Naive thymus-derived CD4-positive, alpha-beta T cell (primary cell): ENCODE measurements around the gene CRYBB1. TPM values are rescaled to one million over a fixed set of nuclear protein-coding genes. Genes with fewer than 3 reads are reported as not detected.
A peak's percentile ranks its signal among the peaks of the same experiment; 100 is the strongest.

Source experiments
- ATAC-seq: fragments of 150-1000 bp; cut with Tn5 transposase; 2 replicates; pipeline ENCODE4 v1.10.0; 2021; ENCODE audit warnings: mild to moderate bottlenecking, moderate library complexity
- CTCF ChIA-PET: fragments of 350-600 bp; sonication (Branson Sonifier 250); formaldehyde crosslinking; loops from one replicate; lab custom pipeline; 2021; ENCODE audit warnings: antibody characterized with exemption; lab: Charles Lee
- POLR2A ChIA-PET: fragments of 350-600 bp; sonication (Branson Sonifier 250); formaldehyde crosslinking; loops from one replicate; lab custom pipeline; 2021; ENCODE audit warnings: antibody characterized with exemption, inconsistent platforms; lab: Charles Lee
- DNase-seq, 9 donors: peaks; one replicate each; pipeline versions ENCODE4 v3.0.0 to v3.0.0-alpha.2; 2020 to 2022; ENCODE audit warnings: mixed read lengths in 1 of 9
- H3K27ac ChIP-seq: one replicate; pipeline ENCODE4 v1.7.0; 2013; ENCODE audit warnings: mild to moderate bottlenecking, low read depth, low read length, moderate library complexity
- H3K27me3 ChIP-seq, 2 donors: one replicate each; pipeline ENCODE4 v1.7.0; 2013; ENCODE audit warnings: low read length in 2 of 2, mild to moderate bottlenecking in 2 of 2, moderate library complexity in 2 of 2; ENCODE audit not compliant: control insufficient read depth in 2 of 2, insufficient read depth in 2 of 2
- H3K36me3 ChIP-seq, 3 experiments: 1 replicate in 2 of 3; 2 replicates in 1 of 3; pipeline ENCODE4 v1.7.0; 2013; ENCODE audit warnings: low read length in 3 of 3, mild to moderate bottlenecking in 3 of 3, moderate library complexity in 1 of 3; ENCODE audit not compliant: insufficient read depth in 3 of 3, control insufficient read depth in 2 of 3
- H3K4me1 ChIP-seq, 2 donors: one replicate each; pipeline ENCODE4 v1.7.0; 2013; ENCODE audit warnings: low read length in 2 of 2, mild to moderate bottlenecking in 2 of 2, moderate library complexity in 1 of 2; ENCODE audit not compliant: control insufficient read depth in 2 of 2, insufficient read depth in 2 of 2
- H3K4me3 ChIP-seq: 2 replicates; pipeline ENCODE4 v1.7.0; 2013; ENCODE audit warnings: mild to moderate bottlenecking, low read length
- H3K9me3 ChIP-seq, 3 experiments: 1 replicate in 2 of 3; 2 replicates in 1 of 3; pipeline ENCODE4 v1.7.0; 2013; ENCODE audit warnings: low read length in 3 of 3; ENCODE audit not compliant: control insufficient read depth in 2 of 3
- H3K27ac Mint-ChIP-seq, 9 donors: one replicate each; pipeline ENCODE4 v1.8.0; 2020 to 2022; ENCODE audit warnings: mixed read lengths in 9 of 9, mild to moderate bottlenecking in 8 of 9, moderate library complexity in 5 of 9, inconsistent platforms in 2 of 9
- H3K27me3 Mint-ChIP-seq, 5 donors: one replicate each; pipeline ENCODE4 v1.8.0; 2021 to 2022; ENCODE audit warnings: mixed read lengths in 5 of 5, mild to moderate bottlenecking in 1 of 5
- H3K36me3 Mint-ChIP-seq, 5 donors: one replicate each; pipeline ENCODE4 v1.8.0; 2020 to 2022; ENCODE audit warnings: mixed read lengths in 5 of 5, mild to moderate bottlenecking in 3 of 5, inconsistent platforms in 1 of 5
- H3K4me1 Mint-ChIP-seq, 7 donors: one replicate each; pipeline ENCODE4 v1.8.0; 2020 to 2022; ENCODE audit warnings: mixed read lengths in 7 of 7, mild to moderate bottlenecking in 3 of 7, inconsistent platforms in 1 of 7
- H3K4me3 Mint-ChIP-seq, 10 donors: one replicate each; pipeline ENCODE4 v1.8.0; 2020 to 2022; ENCODE audit warnings: mild to moderate bottlenecking in 10 of 10, mixed read lengths in 10 of 10, moderate library complexity in 6 of 10, inconsistent platforms in 2 of 10
- H3K9me3 Mint-ChIP-seq, 11 donors: one replicate each; pipeline ENCODE4 v1.8.0; 2020 to 2022; ENCODE audit warnings: mixed read lengths in 11 of 11, mild to moderate bottlenecking in 4 of 11, inconsistent platforms in 1 of 11, moderate library complexity in 1 of 11
- intact Hi-C, 2 donors: fragments of 100-400 bp; cut with micrococcal nuclease; formaldehyde crosslinking; loops; one replicate each; pipeline ENCODE4 v1.15.1; 2023
- polyA plus RNA-seq, 2 donors: library from polyadenylated mRNA; unstranded; fragments of 300-500 nt; fragmentation: Illumina TruSeq; gene quantifications; one replicate each; pipeline ENCODE4 v1.2.3, GENCODE V29; 2021
- total RNA-seq, 6 experiments: library from RNA in 5 of 6; stranded (reverse) in 5 of 6; gene quantifications; 1 replicate in 5 of 6; 2 replicates in 1 of 6; pipeline ENCODE4 v1.2.3 and lab custom pipeline; 2021 to 2026

Gene CRYBB1
- total and polyA plus RNA-seq, 7 experiments from 2014 or later = not detected

DNA sequence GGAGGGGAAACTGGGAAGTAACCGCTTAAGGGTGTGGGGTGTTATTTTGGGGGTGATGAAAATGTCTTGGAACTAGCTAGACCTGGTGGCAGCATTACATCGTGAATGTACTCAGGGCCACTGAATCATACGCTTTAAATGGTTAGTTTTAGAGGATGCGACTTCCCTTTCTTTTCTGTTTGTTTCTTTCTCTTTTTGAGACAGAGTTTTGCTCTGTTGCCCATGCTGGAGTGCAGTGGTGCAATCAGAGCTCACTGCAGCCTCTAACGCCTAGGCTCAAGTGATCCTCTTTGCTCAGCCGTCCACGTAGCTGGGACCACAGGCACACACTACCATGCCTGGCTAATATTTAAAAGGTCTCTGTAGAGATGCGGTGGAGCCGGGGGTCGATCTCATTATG, 34.0 kb upstream of the CRYBB1 start:
- Mint-ChIP-seq H3K4me3 (no peak overlapping the region), H3K9me3 (no peaks in the 10 kb centered on the region), H3K36me3 (no peaks in the 10 kb centered on the region), H3K27me3 (peaks cover 0 to 15% (median 0%) of the 10 kb centered on the region in 5 donors), H3K4me1 (peaks cover 21 to 51% (median 25%) of the 10 kb centered on the region in 7 donors), H3K27ac (peak overlapping the region in 1 of 9 donors; percentile 36)
- DNase-seq (no peak), ATAC-seq (no peak)
- Histone ChIP-seq H3K9me3 (no peaks in the 10 kb centered on the region), H3K4me1 (peaks cover 13 to 22% of the 10 kb centered on the region in 2 donors), H3K27ac (no peak overlapping the region), H3K27me3 (no peaks in the 10 kb centered on the region), H3K36me3 (no peaks in the 10 kb centered on the region), H3K4me3 (no peak overlapping the region)
- ChIA-PET POLR2A (interaction anchor here (0.6 to 1.5 kb wide), 4 partner anchors 71 to 168 kb away, joined by 3 to 6 read pairs (median 4); partner anchors contain the start of genes HPS4, SRRD and TFIP11), CTCF (no interaction called here)
- intact Hi-C loops = no loop called here

GRCh38 chr22:26650722-26651421, 33.0 kb upstream of the CRYBB1 start:
- no peaks in the 10 kb centered on the region for H3K27me3 ChIP-seq
- no peak overlapping the region for H3K27ac Mint-ChIP-seq
- POLR2A ChIA-PET = interaction anchor here (0.6 to 1.6 kb wide), 3 partner anchors 15 to 167 kb away, joined by 3 to 5 read pairs (median 4); partner anchors contain the start of genes HPS4, SRRD and TFIP11

GRCh38 chr22:26648528-26649388, 30.9 kb upstream of the CRYBB1 start:
- H3K27ac Mint-ChIP-seq = peak overlapping the region in 5 of 9 donors; percentile 11 to 56 (median 44)
- peak overlapping the region in 9 of 10 donors; percentile 3 to 85 (median 43) for H3K4me3 Mint-ChIP-seq
- intact Hi-C loops = loop anchor here in 1 of 2 donors (2.0 kb wide), 1 partner anchor 24 kb away; no protein-coding TSS in a partner anchor
- no peak overlapping the region for H3K4me3 ChIP-seq
- H3K9me3 ChIP-seq = no peaks in the 10 kb centered on the region
- no peak for DNase-seq
- H3K36me3 Mint-ChIP-seq = no peaks in the 10 kb centered on the region
- peaks cover 33 to 75% (median 44%) of the 10 kb centered on the region in 7 donors for H3K4me1 Mint-ChIP-seq
- H3K27ac ChIP-seq = no peak overlapping the region
- H3K4me1 ChIP-seq = peaks cover 28 to 44% of the 10 kb centered on the region in 2 donors
- ATAC-seq = no peak
- peaks cover 0 to 5% (median 0%) of the 10 kb centered on the region in 5 donors for H3K27me3 Mint-ChIP-seq
- CTCF ChIA-PET = interaction anchor here (0.6 to 1.5 kb wide), 2 partner anchors 18 to 146 kb away, joined by 4 to 6 read pairs; no protein-coding TSS in a partner anchor
- POLR2A ChIA-PET = no interaction called here
- no peaks in the 10 kb centered on the region for H3K36me3 ChIP-seq
- no peaks in the 10 kb centered on the region for H3K9me3 Mint-ChIP-seq
- H3K27me3 ChIP-seq = no peaks in the 10 kb centered on the region

More at GRCh38 chr22:26650722-26651421, 33.0 kb upstream of the CRYBB1 start:
- H3K27me3 Mint-ChIP-seq = peaks cover 0 to 15% (median 0%) of the 10 kb centered on the region in 5 donors
- ATAC-seq (no peak), DNase-seq (no peak)
- H3K4me3 Mint-ChIP-seq = no peak overlapping the region
- H3K4me1 Mint-ChIP-seq = peaks cover 27 to 57% (median 29%) of the 10 kb centered on the region in 7 donors
- Histone ChIP-seq H3K27ac (no peak overlapping the region), H3K4me1 (peaks cover 13 to 24% of the 10 kb centered on the region in 2 donors), H3K4me3 (no peak overlapping the region), H3K36me3 (no peaks in the 10 kb centered on the region), H3K9me3 (no peaks in the 10 kb centered on the region)
- CTCF ChIA-PET = interaction anchor here (0.6 kb wide), 2 partner anchors 64 to 151 kb away, joined by 3 read pairs; no protein-coding TSS in a partner anchor
- intact Hi-C loops = no loop called here
- H3K9me3 Mint-ChIP-seq = no peaks in the 10 kb centered on the region
- H3K36me3 Mint-ChIP-seq = no peaks in the 10 kb centered on the region

GRCh38 chr22:26648011-26648497, 30.2 kb upstream of the CRYBB1 start:
- Mint-ChIP-seq H3K9me3 (no peaks in the 10 kb centered on the region), H3K27ac (peak overlapping the region in 5 of 9 donors; percentile 5 to 67 (median 48)), H3K27me3 (peaks cover 0 to 3% (median 0%) of the 10 kb centered on the region in 5 donors), H3K36me3 (no peaks in the 10 kb centered on the region), H3K4me1 (peaks cover 38 to 82% (median 48%) of the 10 kb centered on the region in 7 donors), H3K4me3 (peak overlapping the region; percentile 2 to 85 (median 41))
- peaks cover 34 to 49% of the 10 kb centered on the region in 2 donors for H3K4me1 ChIP-seq
- CTCF ChIA-PET = interaction anchor here (1.5 kb wide), 1 partner anchor 145 kb away, joined by 4 read pairs; no protein-coding TSS in a partner anchor
- intact Hi-C loops = loop anchor here in 1 of 2 donors (2.0 kb wide), 1 partner anchor 25 kb away; no protein-coding TSS in a partner anchor
- H3K27me3 ChIP-seq = no peaks in the 10 kb centered on the region
- H3K27ac ChIP-seq = no peak overlapping the region
- no peaks in the 10 kb centered on the region for H3K36me3 ChIP-seq
- no peaks in the 10 kb centered on the region for H3K9me3 ChIP-seq
- POLR2A ChIA-PET = interaction anchor here (0.6 kb wide), 1 partner anchor 152 kb away, joined by 3 read pairs; no protein-coding TSS in a partner anchor
- DNase-seq (peak in 7 of 9 donors; percentile 24 to 50 (median 31)), ATAC-seq (peak; percentile 70)
- H3K4me3 ChIP-seq = no peak overlapping the region

DNA sequence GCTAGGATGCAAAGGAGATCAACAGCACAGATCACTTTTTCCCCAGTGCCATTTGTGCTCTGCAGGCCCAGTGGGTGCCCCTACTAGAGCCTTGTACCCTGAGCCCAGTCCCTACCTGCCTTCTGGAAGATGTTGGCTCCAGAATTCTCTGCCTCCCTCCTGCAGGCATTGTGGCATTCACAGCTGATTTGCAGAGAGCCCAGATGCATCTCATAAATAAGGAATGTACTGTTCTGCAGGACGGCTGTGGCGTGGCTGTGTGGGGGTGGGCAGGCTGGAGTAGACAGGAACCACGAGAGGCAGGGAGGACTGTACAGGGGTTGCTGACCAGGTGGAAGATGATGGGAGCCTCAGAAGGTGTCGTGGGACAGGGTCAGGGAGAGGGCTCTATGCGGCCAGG, 28.3 kb upstream of the CRYBB1 start:
- Histone ChIP-seq H3K36me3 (no peaks in the 10 kb centered on the region), H3K27me3 (no peaks in the 10 kb centered on the region), H3K9me3 (no peaks in the 10 kb centered on the region), H3K4me1 (peaks cover 44 to 68% of the 10 kb centered on the region in 2 donors), H3K27ac (no peak overlapping the region), H3K4me3 (no peak overlapping the region)
- Mint-ChIP-seq H3K4me1 (peaks cover 54 to 90% (median 66%) of the 10 kb centered on the region in 7 donors), H3K36me3 (no peaks in the 10 kb centered on the region), H3K27ac (peak overlapping the region in 2 of 9 donors; percentile 24 to 28), H3K27me3 (no peaks in the 10 kb centered on the region), H3K9me3 (no peaks in the 10 kb centered on the region), H3K4me3 (peak overlapping the region in 1 of 10 donors; percentile 34)
- POLR2A ChIA-PET = no interaction called here
- intact Hi-C loops = no loop called here
- DNase-seq (no peak), ATAC-seq (no peak)
- CTCF ChIA-PET = no interaction called here
